ENCODE data around the gene LILRA6.

The LILRA6 gene

DNA sequence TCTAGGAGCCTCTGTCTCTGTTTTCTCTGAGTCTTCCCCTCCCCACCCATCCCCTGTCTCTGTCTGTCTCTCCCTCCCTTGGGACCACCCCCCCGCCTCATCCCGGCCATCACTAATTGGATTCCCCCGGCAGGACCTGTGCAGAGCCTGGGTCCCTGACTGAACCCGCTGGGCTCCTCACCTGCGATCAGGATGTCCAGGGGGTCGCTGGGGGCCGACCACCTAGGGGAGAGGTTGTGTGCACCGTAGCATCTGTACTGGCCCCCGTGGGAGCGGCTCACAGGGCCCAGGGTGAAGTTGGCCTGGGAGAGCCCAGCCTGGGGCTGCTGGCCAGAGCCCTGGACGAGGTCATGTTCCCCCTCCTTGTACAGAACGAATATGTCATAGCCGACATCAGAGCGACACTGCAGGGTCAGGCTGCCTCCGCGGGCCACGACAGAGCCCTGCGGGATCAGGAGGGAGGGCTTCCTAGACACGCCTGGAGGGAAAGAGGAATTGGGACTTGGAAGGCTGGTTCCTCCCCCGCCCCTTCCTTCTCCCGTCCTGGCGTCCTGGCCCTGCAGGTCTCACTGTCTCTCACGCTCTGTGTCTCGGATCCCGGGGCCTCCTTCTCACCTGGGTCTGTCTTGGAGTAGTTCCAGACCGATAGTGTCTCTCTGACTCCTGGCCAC, 12.7 kb upstream of the LILRA6 start:
- WGBS (ENCODE audit: insufficient coverage): 82% methylated on average over 21 of the region's 26 CpGs
- ChIA-PET POLR2A (no interaction called here), CTCF (no interaction called here)
- no peak overlapping the region for H3K27ac ChIP-seq (ENCODE audit: insufficient read depth in 1 of 2, low read depth in 1 of 2, low read length in 2 of 2, poor library complexity in 1 of 2, severe bottlenecking in 2 of 2)
- H3K27me3 ChIP-seq (replicated peaks in 2 of 5; ENCODE audit: control insufficient read depth in 4 of 5, insufficient read depth in 5 of 5, low read length in 4 of 5): peaks cover 0 to 9% (median 0%) of the 10 kb centered on the region in 5 experiments
- no peaks in the 10 kb centered on the region for H3K36me3 ChIP-seq (ENCODE audit: control insufficient read depth in 4 of 4, insufficient read depth in 4 of 4, low read length in 3 of 4)
- DNase-seq: no peak
- no peaks in the 10 kb centered on the region for H3K4me1 ChIP-seq (ENCODE audit: control extremely low read depth in 1 of 4, control insufficient read depth in 4 of 4, insufficient read depth in 4 of 4, low read length in 3 of 4)
- no peaks in the 10 kb centered on the region for H3K9me3 ChIP-seq (ENCODE audit: control extremely low read depth in 1 of 5, control insufficient read depth in 4 of 5, insufficient read depth in 2 of 5, low read depth in 1 of 5, low read length in 4 of 5)
- H3K4me3 ChIP-seq (ENCODE audit: control insufficient read depth in 1 of 7, extremely low read depth in 1 of 7, insufficient read depth in 4 of 7, low read depth in 2 of 7, low read length in 6 of 7): no peak overlapping the region

DNA sequence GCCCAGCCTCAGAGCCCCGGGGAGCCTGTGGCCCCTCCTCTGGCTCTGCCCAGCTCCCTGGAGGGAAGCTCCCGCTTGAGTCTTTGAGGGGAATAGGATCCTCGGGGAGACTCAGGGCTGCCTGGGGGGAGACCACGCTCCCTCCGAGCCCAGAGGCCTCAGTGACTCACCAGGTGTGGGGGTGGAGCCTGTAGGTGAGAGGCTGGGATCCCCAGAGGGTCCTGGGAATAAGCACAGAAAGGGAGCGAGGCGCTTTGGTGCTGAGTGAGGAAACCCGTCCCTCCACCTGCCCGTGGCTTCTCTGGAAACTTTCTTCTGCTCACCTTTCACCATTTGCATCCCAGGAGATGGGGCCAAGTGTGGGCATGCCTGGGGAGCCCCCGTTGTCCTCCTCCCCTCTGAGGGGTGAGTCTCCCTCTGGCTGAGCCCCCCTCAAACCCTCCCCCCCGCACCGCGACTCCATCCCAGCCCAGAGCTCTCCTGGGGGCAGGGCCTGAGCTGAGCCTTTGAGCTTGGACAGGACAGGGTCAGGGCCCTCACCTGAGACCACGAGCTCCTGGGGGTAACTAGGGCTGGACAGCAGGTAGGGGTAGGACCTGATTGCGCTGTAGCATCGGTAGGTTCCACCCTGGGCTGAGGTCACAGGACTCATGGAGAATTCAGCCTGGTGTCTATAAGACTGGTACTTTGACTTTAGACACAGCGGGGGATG, 11.8 kb upstream of the LILRA6 start:
- ChIA-PET POLR2A (no interaction called here), CTCF (no interaction called here)
- no peaks in the 10 kb centered on the region for H3K36me3 ChIP-seq (ENCODE audit: control insufficient read depth in 4 of 4, insufficient read depth in 4 of 4, low read length in 3 of 4)
- DNase-seq: no peak
- H3K27ac ChIP-seq (ENCODE audit: insufficient read depth in 1 of 2, low read depth in 1 of 2, low read length in 2 of 2, poor library complexity in 1 of 2, severe bottlenecking in 2 of 2): no peak overlapping the region
- 86% methylated on average over 14 of the region's 17 CpGs for WGBS (ENCODE audit: insufficient coverage)
- H3K27me3 ChIP-seq (replicated peaks in 2 of 5; ENCODE audit: control insufficient read depth in 4 of 5, insufficient read depth in 5 of 5, low read length in 4 of 5): peaks cover 0 to 9% (median 0%) of the 10 kb centered on the region in 5 experiments
- H3K4me1 ChIP-seq (ENCODE audit: control extremely low read depth in 1 of 4, control insufficient read depth in 4 of 4, insufficient read depth in 4 of 4, low read length in 3 of 4): no peaks in the 10 kb centered on the region
- H3K9me3 ChIP-seq (ENCODE audit: control extremely low read depth in 1 of 5, control insufficient read depth in 4 of 5, insufficient read depth in 2 of 5, low read depth in 1 of 5, low read length in 4 of 5): no peaks in the 10 kb centered on the region
- no peak overlapping the region for H3K4me3 ChIP-seq (ENCODE audit: control insufficient read depth in 1 of 7, extremely low read depth in 1 of 7, insufficient read depth in 4 of 7, low read depth in 2 of 7, low read length in 6 of 7)

DNA sequence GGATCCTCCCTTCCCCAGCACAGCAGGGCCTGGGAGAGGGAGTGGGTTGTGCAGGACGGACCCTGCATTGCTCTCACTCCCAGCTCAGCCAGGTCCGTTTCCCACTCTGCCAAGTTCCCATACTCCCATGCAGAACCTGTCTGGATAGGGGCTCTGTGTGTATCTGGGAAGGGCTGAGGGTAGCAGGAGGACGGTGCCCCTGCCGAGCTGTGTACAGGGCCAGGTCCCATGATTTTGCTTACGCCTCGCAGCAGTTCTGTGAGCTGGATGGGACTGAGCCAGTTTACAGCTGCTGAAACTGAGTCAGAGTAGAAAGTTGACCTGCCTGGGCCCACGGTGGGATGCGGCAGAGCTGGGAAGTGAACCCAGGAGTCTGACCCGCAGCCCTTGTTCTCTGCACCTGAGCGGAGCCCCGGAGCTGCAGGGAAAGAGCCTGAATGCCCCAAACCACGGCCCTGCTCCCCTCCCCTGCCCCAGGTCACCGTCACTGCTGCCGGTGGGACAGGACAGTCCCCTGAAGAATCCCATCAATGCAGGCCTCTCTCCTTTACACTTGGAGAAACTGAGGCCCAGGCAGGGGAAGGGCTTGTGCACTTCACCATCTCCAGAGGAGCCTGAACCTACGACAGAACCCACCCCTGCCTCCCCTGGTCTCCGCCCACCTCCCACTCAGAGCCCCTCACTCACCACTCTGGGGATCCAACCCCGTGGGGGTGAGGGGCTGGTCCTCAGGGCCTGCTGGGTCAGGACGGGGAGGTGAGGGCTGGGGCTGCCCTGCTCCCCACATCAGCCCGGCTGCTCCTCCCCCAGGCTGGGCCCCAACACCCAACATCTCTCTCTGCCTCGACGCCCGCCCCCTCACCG, 11.0 kb upstream of the LILRA6 start:
- DNase-seq: no peak
- Histone ChIP-seq H3K9me3 (ENCODE audit: control extremely low read depth in 1 of 5, control insufficient read depth in 4 of 5, insufficient read depth in 2 of 5, low read depth in 1 of 5, low read length in 4 of 5) (no peaks in the 10 kb centered on the region), H3K27me3 (replicated peaks in 2 of 5; ENCODE audit: control insufficient read depth in 4 of 5, insufficient read depth in 5 of 5, low read length in 4 of 5) (peaks cover 0 to 9% (median 0%) of the 10 kb centered on the region in 5 experiments), H3K27ac (ENCODE audit: insufficient read depth in 1 of 2, low read depth in 1 of 2, low read length in 2 of 2, poor library complexity in 1 of 2, severe bottlenecking in 2 of 2) (no peak overlapping the region), H3K4me3 (ENCODE audit: control insufficient read depth in 1 of 7, extremely low read depth in 1 of 7, insufficient read depth in 4 of 7, low read depth in 2 of 7, low read length in 6 of 7) (no peak overlapping the region), H3K4me1 (ENCODE audit: control extremely low read depth in 1 of 4, control insufficient read depth in 4 of 4, insufficient read depth in 4 of 4, low read length in 3 of 4) (no peaks in the 10 kb centered on the region), H3K36me3 (ENCODE audit: control insufficient read depth in 4 of 4, insufficient read depth in 4 of 4, low read length in 3 of 4) (no peaks in the 10 kb centered on the region)
- CTCF ChIA-PET: no interaction called here
- WGBS (ENCODE audit: insufficient coverage): 93% methylated on average over 20 of the region's 23 CpGs
- POLR2A ChIA-PET: interaction anchor here (0.6 kb wide), 1 partner anchor 16 kb away, joined by 3 read pairs; no protein-coding TSS in a partner anchor

DNA sequence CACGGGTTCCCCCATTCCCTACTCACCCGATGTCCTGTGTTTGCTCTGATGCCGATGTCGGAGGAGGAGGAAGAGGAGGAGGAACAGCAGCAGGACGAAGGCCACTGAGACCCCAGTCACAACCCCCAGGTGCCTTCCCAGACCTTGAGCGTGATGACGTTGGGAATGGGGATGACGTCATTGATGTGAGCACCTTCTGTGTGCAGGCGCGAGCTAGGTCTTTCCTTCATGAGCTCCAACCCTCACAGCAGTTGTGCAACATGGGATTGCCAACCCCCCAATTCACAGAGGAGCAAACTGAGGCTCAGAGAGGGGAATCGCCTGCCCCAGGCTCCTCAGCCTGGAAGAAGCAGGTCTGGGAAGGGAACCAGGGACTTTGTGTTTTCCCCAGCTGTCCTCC, 10.3 kb upstream of the LILRA6 start:
- Histone ChIP-seq H3K27ac (ENCODE audit: insufficient read depth in 1 of 2, low read depth in 1 of 2, low read length in 2 of 2, poor library complexity in 1 of 2, severe bottlenecking in 2 of 2) (no peak overlapping the region), H3K4me3 (ENCODE audit: control insufficient read depth in 1 of 7, extremely low read depth in 1 of 7, insufficient read depth in 4 of 7, low read depth in 2 of 7, low read length in 6 of 7) (no peak overlapping the region), H3K9me3 (ENCODE audit: control extremely low read depth in 1 of 5, control insufficient read depth in 4 of 5, insufficient read depth in 2 of 5, low read depth in 1 of 5, low read length in 4 of 5) (no peaks in the 10 kb centered on the region), H3K4me1 (ENCODE audit: control extremely low read depth in 1 of 4, control insufficient read depth in 4 of 4, insufficient read depth in 4 of 4, low read length in 3 of 4) (peaks cover 3 to 5% (median 5%) of the 10 kb centered on the region in 4 experiments), H3K27me3 (replicated peaks in 2 of 5; ENCODE audit: control insufficient read depth in 4 of 5, insufficient read depth in 5 of 5, low read length in 4 of 5) (peaks cover 0 to 9% (median 0%) of the 10 kb centered on the region in 5 experiments), H3K36me3 (ENCODE audit: control insufficient read depth in 4 of 4, insufficient read depth in 4 of 4, low read length in 3 of 4) (no peaks in the 10 kb centered on the region)
- 95% methylated on average over 8 of the region's 11 CpGs for WGBS (ENCODE audit: insufficient coverage)
- no peak for DNase-seq
- POLR2A ChIA-PET: interaction anchor here (0.6 kb wide), 1 partner anchor 17 kb away, joined by 3 read pairs; no protein-coding TSS in a partner anchor
- CTCF ChIA-PET: interaction anchor here (0.8 kb wide), 1 partner anchor 13 kb away, joined by 4 read pairs; no protein-coding TSS in a partner anchor

DNA sequence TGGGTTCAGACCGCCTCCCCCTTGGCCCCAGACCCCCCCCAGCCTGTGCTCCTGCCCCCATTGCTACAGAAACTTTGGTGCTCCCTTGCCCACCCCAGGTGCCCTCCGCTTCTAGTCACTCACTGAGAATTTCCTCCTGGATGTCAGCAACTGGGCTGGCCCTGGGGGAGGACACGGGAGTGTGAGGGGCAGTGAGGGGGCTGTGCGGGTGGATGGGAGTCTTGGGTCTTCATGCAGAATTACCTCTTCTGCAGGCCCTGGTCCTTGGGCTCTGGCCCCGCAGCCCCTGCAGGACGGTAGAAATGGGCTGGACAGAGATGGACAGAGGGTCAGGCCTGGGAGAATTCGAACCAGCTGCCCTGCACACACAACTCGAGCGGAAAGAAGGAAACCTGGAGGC, 9.7 kb upstream of the LILRA6 start:
- Histone ChIP-seq H3K4me1 (ENCODE audit: control extremely low read depth in 1 of 4, control insufficient read depth in 4 of 4, insufficient read depth in 4 of 4, low read length in 3 of 4) (peaks cover 6 to 11% (median 11%) of the 10 kb centered on the region in 4 experiments), H3K27me3 (replicated peaks in 2 of 5; ENCODE audit: control insufficient read depth in 4 of 5, insufficient read depth in 5 of 5, low read length in 4 of 5) (peaks cover 0 to 5% (median 0%) of the 10 kb centered on the region in 5 experiments), H3K4me3 (ENCODE audit: control insufficient read depth in 1 of 7, extremely low read depth in 1 of 7, insufficient read depth in 4 of 7, low read depth in 2 of 7, low read length in 6 of 7) (no peak overlapping the region), H3K27ac (ENCODE audit: insufficient read depth in 1 of 2, low read depth in 1 of 2, low read length in 2 of 2, poor library complexity in 1 of 2, severe bottlenecking in 2 of 2) (no peak overlapping the region), H3K9me3 (ENCODE audit: control extremely low read depth in 1 of 5, control insufficient read depth in 4 of 5, insufficient read depth in 2 of 5, low read depth in 1 of 5, low read length in 4 of 5) (no peaks in the 10 kb centered on the region), H3K36me3 (ENCODE audit: control insufficient read depth in 4 of 4, insufficient read depth in 4 of 4, low read length in 3 of 4) (no peaks in the 10 kb centered on the region)
- ChIA-PET POLR2A (no interaction called here), CTCF (interaction anchor here (0.8 kb wide), 1 partner anchor 14 kb away, joined by 4 read pairs; no protein-coding TSS in a partner anchor)
- WGBS (ENCODE audit: insufficient coverage): 100% methylated on average over 4 of the region's 9 CpGs
- DNase-seq: no peak

DNA sequence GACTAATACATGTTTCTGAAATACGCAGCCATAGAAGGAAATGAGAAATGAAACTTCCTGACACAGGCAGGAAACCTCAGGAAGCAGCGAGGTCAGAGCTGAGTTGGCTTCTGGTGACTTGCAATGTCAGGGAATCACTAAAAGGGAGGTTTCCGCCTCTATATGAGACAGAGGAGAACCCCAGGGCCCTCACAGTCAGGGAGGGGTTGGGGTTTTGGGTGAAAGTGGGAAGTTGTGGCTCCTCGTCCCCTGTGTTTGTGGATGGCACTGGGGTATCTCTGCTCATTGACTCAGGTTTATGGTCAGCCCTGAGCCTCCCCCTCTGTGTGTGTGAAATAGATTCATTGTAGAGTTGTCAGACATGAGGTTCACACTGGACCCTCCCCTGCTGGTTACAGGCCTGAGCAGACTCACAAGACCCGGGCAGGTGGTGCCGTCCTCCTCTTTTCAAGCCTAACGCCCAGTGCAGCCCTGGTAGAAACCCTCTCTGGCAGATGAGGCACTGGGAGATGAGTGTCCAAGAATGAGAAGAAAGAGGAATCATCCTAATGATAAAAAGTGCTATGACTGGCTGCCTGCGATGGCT, 5.5 kb upstream of the LILRA6 start:
- Histone ChIP-seq H3K27me3 (replicated peaks in 2 of 5; ENCODE audit: control insufficient read depth in 4 of 5, insufficient read depth in 5 of 5, low read length in 4 of 5) (no peaks in the 10 kb centered on the region), H3K4me3 (ENCODE audit: control insufficient read depth in 1 of 7, extremely low read depth in 1 of 7, insufficient read depth in 4 of 7, low read depth in 2 of 7, low read length in 6 of 7) (peak overlapping the region in 3 of 7 experiments; percentile 7 to 22 (median 17)), H3K36me3 (ENCODE audit: control insufficient read depth in 4 of 4, insufficient read depth in 4 of 4, low read length in 3 of 4) (no peaks in the 10 kb centered on the region), H3K4me1 (ENCODE audit: control extremely low read depth in 1 of 4, control insufficient read depth in 4 of 4, insufficient read depth in 4 of 4, low read length in 3 of 4) (peaks cover 6 to 23% (median 17%) of the 10 kb centered on the region in 4 experiments), H3K27ac (ENCODE audit: insufficient read depth in 1 of 2, low read depth in 1 of 2, low read length in 2 of 2, poor library complexity in 1 of 2, severe bottlenecking in 2 of 2) (no peak overlapping the region), H3K9me3 (ENCODE audit: control extremely low read depth in 1 of 5, control insufficient read depth in 4 of 5, insufficient read depth in 2 of 5, low read depth in 1 of 5, low read length in 4 of 5) (no peaks in the 10 kb centered on the region)
- peak; percentile 76 to 83 (median 82) for DNase-seq
- WGBS (ENCODE audit: insufficient coverage): 50% methylated on average over 6 of the region's 8 CpGs
- POLR2A ChIA-PET: interaction anchor here (0.7 kb wide), 1 partner anchor 17 kb away, joined by 3 read pairs; no protein-coding TSS in a partner anchor
- CTCF ChIA-PET: interaction anchor here (1.2 kb wide), 2 partner anchors 16 to 18 kb away, joined by 3 to 6 read pairs; no protein-coding TSS in a partner anchor

Data from common myeloid progenitor, CD34-positive (primary cell).